Gastrocnemius medialis (tissue), 4 donors: ENCODE results near the gene CYP19A1. TPM values are rescaled to one million over a fixed set of nuclear protein-coding genes. Genes with fewer than 3 reads are reported as not detected.

Experiments used
- ATAC-seq, 2 donors: fragments of 150-250 bp; one replicate each; pipeline ENCODE4 v1.9.1; 2016
- DNase-seq, 2 donors: peaks; one replicate each; pipeline ENCODE4 v3.0.0-alpha.2; 2019
- H3K27ac ChIP-seq, 4 donors: fragments of 200-600 bp; sonication (generic); 1 replicate in 1 of 4; 2 replicates in 3 of 4; pipeline ENCODE4 v1.5.1; 2016 to 2018; ENCODE audit warnings: mild to moderate bottlenecking in 2 of 4, moderate library complexity in 1 of 4
- H3K27me3 ChIP-seq, 3 donors: fragments of 200-600 bp; sonication (generic) in 2 of 3; 1 replicate in 1 of 3; 2 replicates in 2 of 3; pipeline versions ENCODE4 v1.5.1 to v1.6.0; 2016 to 2019; ENCODE audit warnings: mild to moderate bottlenecking in 1 of 3, moderate library complexity in 1 of 3
- H3K36me3 ChIP-seq, 2 donors: fragments of 200-600 bp; sonication (generic) in 1 of 2; one replicate each; pipeline ENCODE4 v1.5.1; 2017 to 2018
- H3K4me1 ChIP-seq, 2 donors: fragments of 200-600 bp; sonication (generic) in 1 of 2; one replicate each; pipeline ENCODE4 v1.5.1; 2016 to 2017; ENCODE audit warnings: mild to moderate bottlenecking in 2 of 2
- H3K4me3 ChIP-seq, 4 donors: fragments of 200-600 bp; sonication (generic) in 3 of 4; 1 replicate in 1 of 4; 2 replicates in 3 of 4; pipeline ENCODE4 v1.5.1; 2016 to 2019; ENCODE audit warnings: mild to moderate bottlenecking in 2 of 4
- H3K9me3 ChIP-seq, 3 donors: fragments of 200-600 bp; sonication (generic) in 2 of 3; 1 replicate in 1 of 3; 2 replicates in 2 of 3; pipeline ENCODE4 v1.5.1; 2016 to 2019
- CTCF ChIP-seq, 5 experiments: fragments of 450-650 bp in 3 of 5; fragments of 200-600 bp in 2 of 5; sonication (generic) in 2 of 5; IDR thresholded peaks in 4 of 5; conservative IDR thresholded peaks in 1 of 5; 1 replicate in 4 of 5; 2 replicates in 1 of 5; pipeline ENCODE4 v1.5.1; 2016 to 2019; ENCODE audit warnings: antibody characterized with exemption in 5 of 5, mild to moderate bottlenecking in 3 of 5, moderate library complexity in 3 of 5
- POLR2A ChIP-seq, 2 donors: fragments of 450-650 bp; IDR thresholded peaks; one replicate each; pipeline ENCODE4 v1.6.1; 2017; ENCODE audit warnings: antibody characterized with exemption in 2 of 2, mild to moderate bottlenecking in 2 of 2, moderate library complexity in 2 of 2
- in situ Hi-C, 4 donors: fragments of 200-750 bp; cut with MboI; loops; one replicate each; pipeline versions ENCODE4 v1.15.0 to v1.8.0; 2017; ENCODE audit warnings: low sequenced_read_pairs in 4 of 4
- intact Hi-C: fragments of 100-400 bp; cut with DNase I; formaldehyde crosslinking; loops from one replicate; pipeline ENCODE4 v1.15.1; 2023; ENCODE audit warnings: low total_unique reads
- total RNA-seq, 4 donors: library from RNA; depleted of rRNA; stranded (reverse); fragments of >200 nt; gene quantifications; one replicate each; pipeline versions ENCODE4 v1.1.0 to v1.2.3, GENCODE V29; 2016

Gene CYP19A1
- total RNA-seq, 4 donors from 2014 or later: 0.68 to 0.75 (median 0.71) TPM; not detected in 1

- intact Hi-C loops: no loop called here
- Histone ChIP-seq H3K4me3 (no peak overlapping the region), H3K4me1 (no peaks in the 10 kb centered on the region), H3K27ac (no peak overlapping the region), H3K27me3 (no peaks in the 10 kb centered on the region), H3K36me3 (no peaks in the 10 kb centered on the region), H3K9me3 (no peaks in the 10 kb centered on the region)
- in situ Hi-C loops: loop anchor here in 1 of 4 donors (25.0 kb wide), 1 partner anchor 88 kb away; no protein-coding TSS in a partner anchor
- TF ChIP-seq CTCF (IDR thresholded peaks at IDR 0.05 in 4 of 5, conservative IDR thresholded peaks at IDR 0.05 in 1 of 5) (no peak), POLR2A (IDR thresholded peaks at IDR 0.05) (no peak)
- ATAC-seq: no peak
- no peak for DNase-seq
These were observed 39.0 kb downstream of the CYP19A1 start for GRCh38 chr15:51299187-51300015.

- Histone ChIP-seq H3K9me3 (no peaks in the 10 kb centered on the region), H3K27me3 (no peaks in the 10 kb centered on the region), H3K4me1 (no peaks in the 10 kb centered on the region), H3K27ac (no peak overlapping the region), H3K4me3 (no peak overlapping the region), H3K36me3 (no peaks in the 10 kb centered on the region)
- ATAC-seq (no peak), DNase-seq (no peak)
- in situ Hi-C loops: loop anchor here in 1 of 4 donors (25.0 kb wide), 1 partner anchor 89 kb away; no protein-coding TSS in a partner anchor
- intact Hi-C loops: no loop called here
- TF ChIP-seq POLR2A (IDR thresholded peaks at IDR 0.05) (no peak), CTCF (IDR thresholded peaks at IDR 0.05 in 4 of 5, conservative IDR thresholded peaks at IDR 0.05 in 1 of 5) (no peak)
These were observed 39.8 kb downstream of the CYP19A1 start for GRCh38 chr15:51298620-51299019.

GRCh38 chr15:51290720-51291119 lies 47.7 kb downstream of the CYP19A1 start:
- TF ChIP-seq CTCF (IDR thresholded peaks at IDR 0.05 in 4 of 5, conservative IDR thresholded peaks at IDR 0.05 in 1 of 5): no peak
- TF ChIP-seq POLR2A (IDR thresholded peaks at IDR 0.05): no peak
- no peak overlapping the region for H3K4me3 ChIP-seq
- H3K4me1 ChIP-seq: no peaks in the 10 kb centered on the region
- no peaks in the 10 kb centered on the region for H3K36me3 ChIP-seq
- H3K27ac ChIP-seq: no peak overlapping the region
- H3K27me3 ChIP-seq: no peaks in the 10 kb centered on the region
- intact Hi-C loops: no loop called here
- in situ Hi-C loops: loop anchor here in 1 of 4 donors (25.0 kb wide), 1 partner anchor 97 kb away; no protein-coding TSS in a partner anchor
- DNase-seq (no peak), ATAC-seq (no peak)
- no peaks in the 10 kb centered on the region for H3K9me3 ChIP-seq

GRCh38 chr15:51289290-51289689 lies 49.1 kb downstream of the CYP19A1 start:
- Histone ChIP-seq H3K9me3 (no peaks in the 10 kb centered on the region), H3K4me3 (no peak overlapping the region), H3K27me3 (no peaks in the 10 kb centered on the region), H3K27ac (no peak overlapping the region), H3K4me1 (no peaks in the 10 kb centered on the region), H3K36me3 (no peaks in the 10 kb centered on the region)
- ATAC-seq: no peak
- no peak for DNase-seq
- no peak for TF ChIP-seq CTCF (IDR thresholded peaks at IDR 0.05 in 4 of 5, conservative IDR thresholded peaks at IDR 0.05 in 1 of 5)
- TF ChIP-seq POLR2A (IDR thresholded peaks at IDR 0.05): no peak
- intact Hi-C loops: loop anchor here (10.0 kb wide), 1 partner anchor 46 kb away; the partner anchor contains the start of gene CYP19A1
- in situ Hi-C loops: loop anchor here in 2 of 4 donors (10.0 to 25.0 kb wide), 2 partner anchors 86 to 98 kb away; no protein-coding TSS in a partner anchor
